Panc1 (cell line): ENCODE results near the gene OR1K1. TPM values are rescaled to one million over a fixed set of nuclear protein-coding genes. Genes with fewer than 3 reads are reported as not detected.

ENCODE experiments used
- ATAC-seq: fragments of 200-7000 bp; cut with Tn5 transposase; 2 replicates; pipeline ENCODE4 v1.9.1; 2020; ENCODE audit warnings: mild to moderate bottlenecking, moderate library complexity
- BruUV-seq: library from RNA; stranded (reverse); fragments of 400-500 nt; replicated peaks from 2 replicates; lab custom pipeline; 2021; lab: Mats Ljungman, UMichigan
- CTCF ChIA-PET: fragments of 300-600 bp; sonication (Branson Sonifier 250); formaldehyde crosslinking; loops from one replicate; lab custom pipeline; 2022; ENCODE audit warnings: antibody characterized with exemption; lab: Charles Lee
- POLR2A ChIA-PET: fragments of 300-600 bp; sonication (Branson Sonifier 250); formaldehyde crosslinking; loops from one replicate; lab custom pipeline; 2022; ENCODE audit warnings: antibody characterized with exemption; lab: Charles Lee
- DNase-seq: peaks from one replicate; pipeline ENCODE4 v3.0.0-alpha.2; 2010; ENCODE audit warnings: low read depth, low spot score
- H3K27ac ChIP-seq: 2 replicates; pipeline ENCODE4 v1.5.1; 2011; ENCODE audit warnings: mild to moderate bottlenecking, low read length, inconsistent platforms
- H3K27me3 ChIP-seq: fragments of 200-500 bp; sonication (Bioruptor generic); 2 replicates; pipeline ENCODE4 v1.6.0; 2014; ENCODE audit warnings: low read length, inconsistent platforms; ENCODE audit not compliant: control insufficient read depth, insufficient read depth
- H3K36me3 ChIP-seq: fragments of 200-500 bp; sonication (Bioruptor generic); 2 replicates; pipeline ENCODE4 v1.5.1; 2014; ENCODE audit warnings: inconsistent platforms, mild to moderate bottlenecking, low read length, moderate library complexity; ENCODE audit not compliant: control insufficient read depth, insufficient read depth
- H3K4me1 ChIP-seq: 2 replicates; pipeline ENCODE4 v1.5.1; 2011; ENCODE audit warnings: inconsistent platforms, mild to moderate bottlenecking, low read length, moderate library complexity; ENCODE audit not compliant: control insufficient read depth, insufficient read depth
- H3K4me3 ChIP-seq, 2 experiments: 2 replicates each; pipeline ENCODE4 v1.5.1; 2011 to 2012; ENCODE audit warnings: low read depth in 2 of 2, low read length in 2 of 2, mild to moderate bottlenecking in 2 of 2, inconsistent platforms in 1 of 2, moderate library complexity in 1 of 2
- H3K9me3 ChIP-seq: fragments of 200-500 bp; sonication (Bioruptor generic); 2 replicates; pipeline ENCODE4 v1.5.1; 2014; ENCODE audit warnings: low read depth, mild to moderate bottlenecking, inconsistent platforms, low read length, moderate library complexity; ENCODE audit not compliant: control insufficient read depth, insufficient read depth
- POLR2AphosphoS5 ChIP-seq: IDR thresholded peaks from 2 replicates; pipeline ENCODE4 v1.6.1; 2012; ENCODE audit warnings: mild to moderate bottlenecking, low read depth, low read length, moderate library complexity
- SIN3A ChIP-seq: IDR thresholded peaks from 2 replicates; pipeline ENCODE4 v1.6.1; 2012; ENCODE audit warnings: low read depth, mild to moderate bottlenecking, low read length, moderate library complexity, borderline replicate concordance; ENCODE audit not compliant: insufficient read depth
- TCF7L2 ChIP-seq: IDR thresholded peaks from 2 replicates; pipeline ENCODE4 v1.6.1; 2011; ENCODE audit warnings: mild to moderate bottlenecking, low read depth, low read length, inconsistent platforms
- in situ Hi-C: cut with HindIII; loops from 2 replicates; pipeline ENCODE4 v1.10.0; 2016; ENCODE audit warnings: low sequenced_read_pairs, low pct_unique_long_range_greater_than_20kb
- intact Hi-C: fragments of 100-400 bp; cut with micrococcal nuclease; formaldehyde crosslinking; loops from one replicate; pipeline ENCODE4 v1.10.0; 2022; ENCODE audit not compliant: unreplicated experiment
- total RNA-seq: library from RNA; stranded (reverse); gene quantifications from one replicate; pipeline ENCODE4 v1.2.1, GENCODE V29; 2021; ENCODE audit not compliant: unreplicated experiment
- TF ChIP-seq, protein P1 (sequence below): fragments of 450-650 bp; IDR thresholded peaks from 2 replicates; pipeline ENCODE4 v1.5.1; 2017; ENCODE audit warnings: mild to moderate bottlenecking
- TF ChIP-seq, protein P2 (sequence below), 2 experiments: IDR thresholded peaks; 2 replicates each; pipeline ENCODE4 v1.6.1; 2011 to 2012; ENCODE audit warnings: low read depth in 2 of 2, control low read depth in 1 of 2, low read length in 1 of 2, mild to moderate bottlenecking in 1 of 2, moderate library complexity in 1 of 2; ENCODE audit not compliant: insufficient read depth in 1 of 2

Gene OR1K1
- total RNA-seq, 1 experiment from 2014 or later: not detected

DNA sequence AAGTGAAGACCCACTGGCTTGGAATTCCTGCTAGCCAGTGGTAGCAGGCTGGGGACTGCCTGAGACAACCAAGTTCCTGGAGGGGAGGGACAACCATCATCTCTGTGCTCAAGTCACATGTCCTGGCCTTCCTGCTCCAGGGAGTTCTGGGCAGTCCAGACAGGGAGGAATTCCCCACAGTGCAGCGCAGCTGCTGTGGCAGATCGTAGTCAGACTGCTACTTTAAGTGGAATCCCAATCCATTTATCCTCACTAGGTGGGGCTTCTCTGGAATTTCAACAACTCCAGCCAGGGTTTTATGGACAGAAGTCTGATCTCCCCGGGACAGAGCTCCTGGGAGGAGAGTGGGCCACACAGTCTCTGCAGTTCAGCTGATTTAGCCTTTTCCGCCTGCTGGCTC lies 32.1 kb upstream of the OR1K1 start:
- intact Hi-C loops (no loop called here), in situ Hi-C loops (no loop called here)
- no TSS peak for BruUV-seq
- CTCF ChIA-PET: no interaction called here
- TF ChIP-seq TCF7L2: no peak
- TF ChIP-seq POLR2AphosphoS5: no peak
- TF ChIP-seq, protein P1, sequence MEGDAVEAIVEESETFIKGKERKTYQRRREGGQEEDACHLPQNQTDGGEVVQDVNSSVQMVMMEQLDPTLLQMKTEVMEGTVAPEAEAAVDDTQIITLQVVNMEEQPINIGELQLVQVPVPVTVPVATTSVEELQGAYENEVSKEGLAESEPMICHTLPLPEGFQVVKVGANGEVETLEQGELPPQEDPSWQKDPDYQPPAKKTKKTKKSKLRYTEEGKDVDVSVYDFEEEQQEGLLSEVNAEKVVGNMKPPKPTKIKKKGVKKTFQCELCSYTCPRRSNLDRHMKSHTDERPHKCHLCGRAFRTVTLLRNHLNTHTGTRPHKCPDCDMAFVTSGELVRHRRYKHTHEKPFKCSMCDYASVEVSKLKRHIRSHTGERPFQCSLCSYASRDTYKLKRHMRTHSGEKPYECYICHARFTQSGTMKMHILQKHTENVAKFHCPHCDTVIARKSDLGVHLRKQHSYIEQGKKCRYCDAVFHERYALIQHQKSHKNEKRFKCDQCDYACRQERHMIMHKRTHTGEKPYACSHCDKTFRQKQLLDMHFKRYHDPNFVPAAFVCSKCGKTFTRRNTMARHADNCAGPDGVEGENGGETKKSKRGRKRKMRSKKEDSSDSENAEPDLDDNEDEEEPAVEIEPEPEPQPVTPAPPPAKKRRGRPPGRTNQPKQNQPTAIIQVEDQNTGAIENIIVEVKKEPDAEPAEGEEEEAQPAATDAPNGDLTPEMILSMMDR: no peak
- Histone ChIP-seq H3K27me3 (no peaks in the 10 kb centered on the region), H3K36me3 (no peaks in the 10 kb centered on the region), H3K27ac (no peak overlapping the region), H3K4me1 (no peaks in the 10 kb centered on the region), H3K9me3 (no peaks in the 10 kb centered on the region), H3K4me3 (no peak overlapping the region)
- no peak for DNase-seq
- no peak for ATAC-seq
- POLR2A ChIA-PET: no interaction called here

DNA sequence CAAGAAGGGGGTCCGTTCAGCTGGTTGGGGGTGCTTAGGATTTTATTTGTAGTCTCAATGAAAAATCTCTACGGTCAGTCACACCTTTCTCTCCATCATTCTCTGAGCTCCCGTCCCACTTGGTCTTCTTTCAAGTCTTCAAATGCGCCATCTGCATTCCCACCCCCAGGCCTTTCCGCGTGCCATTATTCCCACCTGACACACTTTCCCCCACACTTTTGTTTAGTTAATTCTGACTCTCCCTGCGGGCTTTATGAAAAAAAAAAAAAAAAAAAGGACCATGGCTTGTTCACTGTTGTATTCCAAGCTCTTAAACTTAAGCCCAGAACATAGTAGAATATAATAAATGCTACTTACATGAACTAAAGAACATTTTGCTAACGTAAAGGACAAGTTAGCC lies 22.9 kb upstream of the OR1K1 start:
- no peak for TF ChIP-seq POLR2AphosphoS5
- TF ChIP-seq SIN3A: no peak
- TF ChIP-seq TCF7L2: no peak
- TF ChIP-seq, protein P2, sequence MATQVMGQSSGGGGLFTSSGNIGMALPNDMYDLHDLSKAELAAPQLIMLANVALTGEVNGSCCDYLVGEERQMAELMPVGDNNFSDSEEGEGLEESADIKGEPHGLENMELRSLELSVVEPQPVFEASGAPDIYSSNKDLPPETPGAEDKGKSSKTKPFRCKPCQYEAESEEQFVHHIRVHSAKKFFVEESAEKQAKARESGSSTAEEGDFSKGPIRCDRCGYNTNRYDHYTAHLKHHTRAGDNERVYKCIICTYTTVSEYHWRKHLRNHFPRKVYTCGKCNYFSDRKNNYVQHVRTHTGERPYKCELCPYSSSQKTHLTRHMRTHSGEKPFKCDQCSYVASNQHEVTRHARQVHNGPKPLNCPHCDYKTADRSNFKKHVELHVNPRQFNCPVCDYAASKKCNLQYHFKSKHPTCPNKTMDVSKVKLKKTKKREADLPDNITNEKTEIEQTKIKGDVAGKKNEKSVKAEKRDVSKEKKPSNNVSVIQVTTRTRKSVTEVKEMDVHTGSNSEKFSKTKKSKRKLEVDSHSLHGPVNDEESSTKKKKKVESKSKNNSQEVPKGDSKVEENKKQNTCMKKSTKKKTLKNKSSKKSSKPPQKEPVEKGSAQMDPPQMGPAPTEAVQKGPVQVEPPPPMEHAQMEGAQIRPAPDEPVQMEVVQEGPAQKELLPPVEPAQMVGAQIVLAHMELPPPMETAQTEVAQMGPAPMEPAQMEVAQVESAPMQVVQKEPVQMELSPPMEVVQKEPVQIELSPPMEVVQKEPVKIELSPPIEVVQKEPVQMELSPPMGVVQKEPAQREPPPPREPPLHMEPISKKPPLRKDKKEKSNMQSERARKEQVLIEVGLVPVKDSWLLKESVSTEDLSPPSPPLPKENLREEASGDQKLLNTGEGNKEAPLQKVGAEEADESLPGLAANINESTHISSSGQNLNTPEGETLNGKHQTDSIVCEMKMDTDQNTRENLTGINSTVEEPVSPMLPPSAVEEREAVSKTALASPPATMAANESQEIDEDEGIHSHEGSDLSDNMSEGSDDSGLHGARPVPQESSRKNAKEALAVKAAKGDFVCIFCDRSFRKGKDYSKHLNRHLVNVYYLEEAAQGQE (IDR thresholded peaks at IDR 0.05; ENCODE audit: insufficient read depth in 1 of 2, low read depth in 2 of 2, low read length in 1 of 2): no peak
- TF ChIP-seq, protein P1: no peak
- no peak overlapping the region for H3K4me3 ChIP-seq
- in situ Hi-C loops: no loop called here
- no peak for DNase-seq
- no peaks in the 10 kb centered on the region for H3K9me3 ChIP-seq
- no peaks in the 10 kb centered on the region for H3K4me1 ChIP-seq
- ATAC-seq: no peak
- H3K27ac ChIP-seq: no peak overlapping the region
- no TSS peak for BruUV-seq
- H3K27me3 ChIP-seq: no peaks in the 10 kb centered on the region
- intact Hi-C loops: no loop called here
- no peaks in the 10 kb centered on the region for H3K36me3 ChIP-seq
- ChIA-PET CTCF (no interaction called here), POLR2A (no interaction called here)
